ENCODE data around the gene RIC8B. TPM values are rescaled to one million over a fixed set of nuclear protein-coding genes. Genes with fewer than 3 reads are reported as not detected.

The RIC8B gene
- total RNA-seq, 1 experiment from 2014 or later = 3.2 TPM

Other genes with a start within 250 kb of the RIC8B start
- gene RFX4, start 191.7 kb upstream of the RIC8B start, total RNA-seq (2014; rRNA removed; shearing (Covaris generic)) = not detected in 2 replicates
- 13.1 and 14.5 TPM in 2 replicates for gene TMEM263, start 181.2 kb downstream of the RIC8B start, total RNA-seq (2014; rRNA removed; shearing (Covaris generic))
- gene MTERF2, start 212.5 kb downstream of the RIC8B start, total RNA-seq (2014; rRNA removed; shearing (Covaris generic)) = 5.7 and 10.1 TPM in 2 replicates

Measured in HT-29 (cell line).